Peyer's patch (tissue), 4 donors: ENCODE data around the gene BPIFB6. TPM values are rescaled to one million over a fixed set of nuclear protein-coding genes. Genes with fewer than 3 reads are reported as not detected.

ENCODE experiments used
- DNase-seq, 3 donors: peaks; one replicate each; pipeline ENCODE4 v3.0.0-alpha.2; 2017 to 2019
- H3K27ac ChIP-seq, 4 donors: fragments of 200-600 bp; sonication (generic); one replicate each; pipeline ENCODE4 v1.5.1; 2016 to 2019
- H3K27me3 ChIP-seq, 2 donors: fragments of 200-600 bp; sonication (generic); one replicate each; pipeline ENCODE4 v1.5.1; 2019
- H3K36me3 ChIP-seq, 3 donors: fragments of 200-600 bp; sonication (generic); one replicate each; pipeline ENCODE4 v1.5.1; 2016 to 2019
- H3K4me1 ChIP-seq, 4 donors: fragments of 200-600 bp; sonication (generic); one replicate each; pipeline ENCODE4 v1.5.1; 2016 to 2019
- H3K4me3 ChIP-seq, 4 donors: fragments of 200-600 bp; sonication (generic); 1 replicate in 3 of 4; 2 replicates in 1 of 4; pipeline ENCODE4 v1.5.1; 2016 to 2019; ENCODE audit warnings: mild to moderate bottlenecking in 1 of 4
- H3K9me3 ChIP-seq, 4 donors: fragments of 200-600 bp; sonication (generic); one replicate each; pipeline ENCODE4 v1.5.1; 2016 to 2019; ENCODE audit warnings: mild to moderate bottlenecking in 1 of 4
- POLR2A ChIP-seq, 2 donors: fragments of 450-650 bp; IDR thresholded peaks; one replicate each; pipeline ENCODE4 v1.5.1; 2017; ENCODE audit warnings: antibody characterized with exemption in 2 of 2, mild to moderate bottlenecking in 2 of 2, moderate library complexity in 2 of 2
- total RNA-seq, 4 donors: library from RNA; depleted of rRNA; stranded (reverse); fragments of >200 nt; gene quantifications; one replicate each; pipeline ENCODE4 v1.1.0, GENCODE V29; 2016
- TF ChIP-seq, protein P1 (sequence below), 6 experiments: fragments of 450-650 bp in 4 of 6; fragments of 200-600 bp in 2 of 6; sonication (generic) in 1 of 6; IDR thresholded peaks; one replicate each; pipeline ENCODE4 v1.5.1; 2017 to 2019; ENCODE audit warnings: antibody characterized with exemption in 6 of 6, mild to moderate bottlenecking in 3 of 6, moderate library complexity in 1 of 6

The BPIFB6 gene
- total RNA-seq, 4 donors from 2014 or later: not detected

DNA sequence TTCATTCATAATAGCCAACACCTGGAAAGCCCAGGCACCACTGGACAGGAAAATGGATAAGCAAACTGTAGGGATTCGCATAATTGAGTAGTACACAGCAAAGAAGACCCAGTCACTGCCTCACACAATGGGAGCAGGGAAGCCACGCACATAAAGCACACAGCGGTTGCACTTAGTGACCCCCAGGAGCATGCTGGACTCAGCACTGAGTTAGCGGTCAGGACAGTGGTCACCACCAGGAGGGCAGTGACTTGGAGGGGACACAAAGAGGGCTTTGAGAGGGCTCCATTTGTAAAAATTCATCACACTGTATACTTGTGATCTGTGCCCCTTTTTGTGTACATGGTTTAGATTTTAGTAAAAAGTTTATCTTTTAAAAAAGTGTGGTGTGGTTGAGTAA is 19.9 kb downstream of the BPIFB6 start:
- no peak overlapping the region for H3K27ac ChIP-seq
- H3K27me3 ChIP-seq: no peaks in the 10 kb centered on the region
- no peaks in the 10 kb centered on the region for H3K36me3 ChIP-seq
- no peak overlapping the region for H3K4me3 ChIP-seq
- H3K4me1 ChIP-seq: no peaks in the 10 kb centered on the region
- TF ChIP-seq, protein P1, sequence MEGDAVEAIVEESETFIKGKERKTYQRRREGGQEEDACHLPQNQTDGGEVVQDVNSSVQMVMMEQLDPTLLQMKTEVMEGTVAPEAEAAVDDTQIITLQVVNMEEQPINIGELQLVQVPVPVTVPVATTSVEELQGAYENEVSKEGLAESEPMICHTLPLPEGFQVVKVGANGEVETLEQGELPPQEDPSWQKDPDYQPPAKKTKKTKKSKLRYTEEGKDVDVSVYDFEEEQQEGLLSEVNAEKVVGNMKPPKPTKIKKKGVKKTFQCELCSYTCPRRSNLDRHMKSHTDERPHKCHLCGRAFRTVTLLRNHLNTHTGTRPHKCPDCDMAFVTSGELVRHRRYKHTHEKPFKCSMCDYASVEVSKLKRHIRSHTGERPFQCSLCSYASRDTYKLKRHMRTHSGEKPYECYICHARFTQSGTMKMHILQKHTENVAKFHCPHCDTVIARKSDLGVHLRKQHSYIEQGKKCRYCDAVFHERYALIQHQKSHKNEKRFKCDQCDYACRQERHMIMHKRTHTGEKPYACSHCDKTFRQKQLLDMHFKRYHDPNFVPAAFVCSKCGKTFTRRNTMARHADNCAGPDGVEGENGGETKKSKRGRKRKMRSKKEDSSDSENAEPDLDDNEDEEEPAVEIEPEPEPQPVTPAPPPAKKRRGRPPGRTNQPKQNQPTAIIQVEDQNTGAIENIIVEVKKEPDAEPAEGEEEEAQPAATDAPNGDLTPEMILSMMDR (IDR thresholded peaks at IDR 0.05): no peak
- TF ChIP-seq POLR2A (IDR thresholded peaks at IDR 0.05): no peak
- DNase-seq: no peak
- H3K9me3 ChIP-seq: no peaks in the 10 kb centered on the region

DNA sequence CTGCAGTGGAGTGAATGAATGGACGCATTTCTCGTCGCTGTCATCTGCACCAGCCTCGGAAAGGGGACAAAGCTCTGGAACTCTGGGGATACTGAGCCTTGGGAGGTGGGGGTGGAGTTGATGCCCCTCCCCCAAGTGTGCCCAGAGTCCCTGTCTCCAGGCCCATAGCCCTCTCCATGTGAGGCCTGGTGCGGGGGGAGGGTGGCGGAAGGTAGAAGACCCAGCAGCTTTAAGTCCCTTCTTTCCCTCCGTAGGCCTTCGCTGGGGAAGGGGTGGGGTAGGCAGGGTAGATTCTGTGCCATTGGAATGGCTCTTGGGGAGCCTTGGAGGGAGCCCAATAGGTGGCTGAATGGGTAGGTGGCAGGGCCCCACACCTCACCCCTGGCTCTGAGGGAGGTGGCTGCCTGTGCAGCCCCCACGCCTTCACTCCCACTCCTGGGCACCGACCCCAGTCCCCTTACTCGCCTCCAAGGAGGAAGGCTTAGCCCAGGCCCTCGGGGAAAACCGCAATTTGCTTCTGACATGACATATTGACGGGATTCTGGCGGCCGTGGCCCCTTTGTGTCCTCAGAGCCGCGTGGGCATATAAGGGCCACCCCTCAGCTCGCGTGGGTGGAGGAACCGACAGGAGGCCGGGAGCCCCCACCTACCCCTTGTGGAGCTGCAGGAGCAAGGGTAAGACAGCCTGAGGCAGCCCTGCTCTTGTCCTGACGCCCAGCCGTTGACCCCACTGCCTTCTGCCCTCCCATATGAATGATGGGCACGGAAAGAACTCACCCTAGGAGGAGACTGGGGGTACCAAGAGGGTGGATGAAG is 22.1 kb downstream of the BPIFB6 start, which contains the start of gene BPIFB3:
BPIFB3 (plus strand) TSS at position 613 of the 816 bp plus-strand sequence. CDS start 1,533 bp downstream, outside the sequence.
- H3K4me1 ChIP-seq: no peaks in the 10 kb centered on the region
- no peaks in the 10 kb centered on the region for H3K27me3 ChIP-seq
- no peaks in the 10 kb centered on the region for H3K36me3 ChIP-seq
- no peak within 1 kb of the TSS for H3K4me3 ChIP-seq
- H3K27ac ChIP-seq: no peak within 1 kb of the TSS
- no peaks in the 10 kb centered on the region for H3K9me3 ChIP-seq
- no peak for DNase-seq
- TF ChIP-seq, protein P1 (IDR thresholded peaks at IDR 0.05): no peak
- no peak for TF ChIP-seq POLR2A (IDR thresholded peaks at IDR 0.05)

DNA sequence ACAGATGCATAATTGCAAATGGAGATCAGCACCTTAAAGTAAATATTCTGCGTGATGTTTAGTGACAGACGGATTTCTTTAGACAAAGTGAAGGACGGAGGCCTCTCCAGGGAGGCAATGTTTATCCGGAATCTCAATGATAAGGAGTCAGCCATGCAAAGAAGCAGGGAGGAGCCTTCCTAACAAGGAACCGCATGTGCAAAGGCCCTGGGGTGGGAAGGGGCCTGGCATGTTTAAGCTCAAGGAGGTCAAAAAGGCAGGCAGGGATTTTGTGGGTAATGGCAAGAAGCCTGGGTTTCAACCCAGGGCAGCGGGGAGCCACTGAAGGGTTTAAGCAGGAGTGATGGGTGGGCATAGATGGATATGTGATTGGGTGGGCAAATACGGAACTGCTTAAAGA is 22.9 kb downstream of the BPIFB6 start:
- H3K9me3 ChIP-seq: no peaks in the 10 kb centered on the region

DNA sequence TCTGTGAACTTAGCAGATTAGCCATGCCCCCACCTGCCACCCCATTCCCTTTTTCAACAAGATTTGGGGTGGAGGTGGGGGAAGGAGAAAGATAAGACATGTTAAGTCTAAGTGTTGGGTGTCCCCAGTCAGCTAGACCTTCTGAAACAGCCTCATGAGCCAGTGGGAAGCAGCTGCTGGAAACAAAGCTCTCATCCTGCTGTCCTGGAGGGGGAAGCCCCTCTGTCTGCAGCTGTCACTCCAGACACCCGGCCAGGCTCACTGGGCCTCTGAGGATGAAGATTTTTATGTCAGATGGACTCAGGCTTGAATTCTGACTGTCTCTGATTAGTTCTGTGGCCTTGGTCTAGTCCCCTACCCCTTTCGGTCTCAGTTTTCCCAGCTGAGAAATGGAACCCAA is 23.3 kb downstream of the BPIFB6 start:
- Histone ChIP-seq H3K27me3 (no peaks in the 10 kb centered on the region), H3K27ac (no peak overlapping the region), H3K4me3 (no peak overlapping the region), H3K4me1 (no peaks in the 10 kb centered on the region), H3K36me3 (no peaks in the 10 kb centered on the region), H3K9me3 (no peaks in the 10 kb centered on the region)
- no peak for TF ChIP-seq POLR2A (IDR thresholded peaks at IDR 0.05)
- TF ChIP-seq, protein P1 (IDR thresholded peaks at IDR 0.05): no peak
- no peak for DNase-seq

More for the DNA sequence above, 22.9 kb downstream of the BPIFB6 start:
- H3K27ac ChIP-seq: no peak overlapping the region
- no peak overlapping the region for H3K4me3 ChIP-seq
- no peak for DNase-seq
- no peaks in the 10 kb centered on the region for H3K36me3 ChIP-seq
- H3K4me1 ChIP-seq: no peaks in the 10 kb centered on the region
- no peaks in the 10 kb centered on the region for H3K27me3 ChIP-seq
- no peak for TF ChIP-seq POLR2A (IDR thresholded peaks at IDR 0.05)

DNA sequence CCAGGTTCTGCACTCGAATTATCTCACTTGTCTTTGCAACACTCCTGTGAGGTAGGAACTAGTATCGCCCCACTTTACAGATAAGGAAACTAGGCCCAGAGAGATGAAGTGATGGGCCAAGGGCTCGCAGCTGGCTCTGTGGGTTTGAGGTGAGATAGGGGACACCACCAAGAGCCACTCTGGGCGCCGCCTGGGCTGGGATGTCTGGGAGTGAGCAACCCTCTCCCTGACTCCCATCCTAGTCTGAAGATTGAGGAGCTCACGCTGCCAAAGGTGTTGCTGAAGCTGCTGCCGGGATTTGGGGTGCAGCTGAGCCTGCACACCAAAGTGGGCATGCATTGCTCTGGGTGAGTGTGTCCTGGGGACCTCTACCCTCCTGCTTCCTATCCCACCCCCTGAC is 27.7 kb downstream of the BPIFB6 start:
- Histone ChIP-seq H3K4me3 (no peak overlapping the region), H3K27ac (no peak overlapping the region), H3K4me1 (no peaks in the 10 kb centered on the region), H3K36me3 (no peaks in the 10 kb centered on the region), H3K27me3 (no peaks in the 10 kb centered on the region), H3K9me3 (no peaks in the 10 kb centered on the region)
- no peak for TF ChIP-seq POLR2A (IDR thresholded peaks at IDR 0.05)
- TF ChIP-seq, protein P1 (IDR thresholded peaks at IDR 0.05): no peak
- DNase-seq: peak in 1 of 3 donors; percentile 14

DNA sequence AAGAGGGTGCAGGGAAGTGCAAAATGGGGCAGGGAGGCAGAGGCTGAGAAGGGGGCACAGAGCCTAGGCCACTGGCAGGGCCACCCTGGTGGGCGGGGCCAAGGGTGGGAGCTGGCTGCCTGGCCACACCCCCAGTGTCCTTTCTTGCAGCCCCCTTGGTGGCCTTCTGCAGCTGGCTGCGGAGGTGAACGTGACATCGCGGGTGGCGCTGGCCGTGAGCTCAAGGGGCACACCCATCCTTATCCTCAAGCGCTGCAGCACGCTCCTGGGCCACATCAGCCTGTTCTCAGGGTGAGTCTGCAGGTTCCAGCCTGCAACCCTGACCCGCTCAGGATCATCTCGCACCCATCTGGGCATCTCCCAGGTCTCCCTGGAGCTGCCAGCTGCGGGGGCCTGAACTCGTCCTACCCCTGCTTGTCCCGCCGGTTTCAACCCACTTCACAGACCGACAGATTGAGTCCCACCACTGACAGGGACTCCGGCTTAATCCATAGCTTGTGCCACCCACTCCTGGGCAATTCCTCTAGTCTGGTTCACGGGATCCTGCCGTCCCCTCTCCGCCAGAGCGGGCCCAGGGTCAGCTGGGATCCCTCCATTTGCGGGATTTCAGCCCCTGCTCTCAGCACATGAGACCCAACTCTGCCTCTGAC is 28.4 kb downstream of the BPIFB6 start:
- DNase-seq: peak in 1 of 3 donors; percentile 38
- no peak overlapping the region for H3K4me3 ChIP-seq
- H3K27ac ChIP-seq: no peak overlapping the region
- no peaks in the 10 kb centered on the region for H3K36me3 ChIP-seq
- H3K4me1 ChIP-seq: no peaks in the 10 kb centered on the region
- H3K27me3 ChIP-seq: no peaks in the 10 kb centered on the region
- TF ChIP-seq, protein P1 (IDR thresholded peaks at IDR 0.05): no peak
- no peak for TF ChIP-seq POLR2A (IDR thresholded peaks at IDR 0.05)
- no peaks in the 10 kb centered on the region for H3K9me3 ChIP-seq
